ENCODE results near the gene ZCCHC24. TPM values are rescaled to one million over a fixed set of nuclear protein-coding genes. Genes with fewer than 3 reads are reported as not detected.

The ZCCHC24 gene
- total RNA-seq, 1 donor from 2014 or later, result 1.6 TPM

DNA sequence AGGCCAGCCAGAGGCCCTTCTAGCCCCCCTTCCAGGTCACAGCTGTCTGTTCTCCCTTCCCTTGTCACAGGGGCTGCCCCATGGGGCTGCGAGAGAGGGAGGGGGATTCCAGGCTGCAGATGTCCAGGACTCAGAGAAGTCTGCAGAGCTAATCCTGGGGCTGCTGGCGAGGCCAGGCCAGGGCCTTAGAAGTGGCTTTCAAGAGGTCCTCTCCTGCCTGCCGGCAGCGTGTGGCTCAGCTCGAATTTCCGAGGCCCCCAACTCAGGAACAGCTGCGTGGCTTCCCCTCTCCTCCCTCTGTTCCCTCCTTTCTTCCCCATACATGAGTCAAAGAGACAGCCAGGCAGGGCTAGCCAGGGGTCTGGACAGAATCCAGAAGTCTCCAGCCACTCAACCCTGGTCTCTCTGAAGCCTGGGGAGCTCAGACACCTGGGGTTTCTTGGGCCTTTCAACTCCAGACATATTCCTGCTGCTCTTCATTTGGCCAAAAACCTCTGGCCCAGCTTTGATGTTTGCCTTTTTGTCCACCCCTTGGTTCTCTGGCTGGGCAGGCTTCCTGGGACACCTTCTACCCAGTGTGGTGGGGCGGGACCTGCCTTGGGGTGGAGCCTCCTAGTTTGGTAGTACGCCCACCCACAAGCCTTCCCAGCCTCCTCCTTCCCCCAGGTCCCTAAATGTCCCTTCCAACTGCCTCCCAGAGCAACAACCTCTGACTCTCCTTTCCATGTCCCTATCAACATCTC lies 45.1 kb upstream of the ZCCHC24 start:
- H3K4me1 Mint-ChIP-seq (ENCODE audit: low read depth), result no peaks in the 10 kb centered on the region
- TF ChIP-seq, protein P1, sequence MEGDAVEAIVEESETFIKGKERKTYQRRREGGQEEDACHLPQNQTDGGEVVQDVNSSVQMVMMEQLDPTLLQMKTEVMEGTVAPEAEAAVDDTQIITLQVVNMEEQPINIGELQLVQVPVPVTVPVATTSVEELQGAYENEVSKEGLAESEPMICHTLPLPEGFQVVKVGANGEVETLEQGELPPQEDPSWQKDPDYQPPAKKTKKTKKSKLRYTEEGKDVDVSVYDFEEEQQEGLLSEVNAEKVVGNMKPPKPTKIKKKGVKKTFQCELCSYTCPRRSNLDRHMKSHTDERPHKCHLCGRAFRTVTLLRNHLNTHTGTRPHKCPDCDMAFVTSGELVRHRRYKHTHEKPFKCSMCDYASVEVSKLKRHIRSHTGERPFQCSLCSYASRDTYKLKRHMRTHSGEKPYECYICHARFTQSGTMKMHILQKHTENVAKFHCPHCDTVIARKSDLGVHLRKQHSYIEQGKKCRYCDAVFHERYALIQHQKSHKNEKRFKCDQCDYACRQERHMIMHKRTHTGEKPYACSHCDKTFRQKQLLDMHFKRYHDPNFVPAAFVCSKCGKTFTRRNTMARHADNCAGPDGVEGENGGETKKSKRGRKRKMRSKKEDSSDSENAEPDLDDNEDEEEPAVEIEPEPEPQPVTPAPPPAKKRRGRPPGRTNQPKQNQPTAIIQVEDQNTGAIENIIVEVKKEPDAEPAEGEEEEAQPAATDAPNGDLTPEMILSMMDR (IDR thresholded peaks at IDR 0.05; ENCODE audit: unreplicated experiment), result no peak
- no peaks in the 10 kb centered on the region for H3K36me3 Mint-ChIP-seq (ENCODE audit: insufficient read depth)
- DNase-seq (ENCODE audit: low spot score, unreplicated experiment), result no peak
- H3K9me3 Mint-ChIP-seq (ENCODE audit: low read depth), result no peaks in the 10 kb centered on the region
- no peak overlapping the region for H3K4me3 Mint-ChIP-seq (ENCODE audit: low read depth)
- peaks cover 40% of the 10 kb centered on the region for H3K27me3 Mint-ChIP-seq
- no peak overlapping the region for H3K27ac Mint-ChIP-seq

DNA sequence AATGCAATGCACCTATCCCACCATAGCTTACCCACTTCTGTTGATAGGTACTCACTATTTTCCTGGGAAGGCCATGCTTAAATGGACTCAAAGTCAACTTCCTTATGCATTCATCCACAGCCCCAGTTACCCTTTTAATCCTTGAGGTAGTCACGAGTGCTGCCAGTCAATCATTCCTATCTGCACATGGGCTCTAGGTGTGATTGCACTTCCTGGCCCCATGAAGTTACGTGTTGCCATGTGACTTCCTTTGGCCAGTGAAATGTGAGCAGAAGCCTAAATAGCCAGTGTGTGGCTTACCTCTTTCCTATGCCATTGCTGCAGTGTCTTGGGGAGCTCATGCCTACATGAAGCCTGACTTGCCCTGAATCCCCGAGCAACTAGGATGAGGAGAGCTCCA lies 43.4 kb upstream of the ZCCHC24 start:
- H3K4me3 Mint-ChIP-seq (ENCODE audit: low read depth), result no peak overlapping the region
- H3K9me3 Mint-ChIP-seq (ENCODE audit: low read depth), result no peaks in the 10 kb centered on the region
- H3K36me3 Mint-ChIP-seq (ENCODE audit: insufficient read depth), result no peaks in the 10 kb centered on the region
- no peak overlapping the region for H3K27ac Mint-ChIP-seq
- DNase-seq (ENCODE audit: low spot score, unreplicated experiment), result no peak
- peaks cover 27% of the 10 kb centered on the region for H3K27me3 Mint-ChIP-seq
- TF ChIP-seq, protein P1 (IDR thresholded peaks at IDR 0.05; ENCODE audit: unreplicated experiment), result no peak
- H3K4me1 Mint-ChIP-seq (ENCODE audit: low read depth), result no peaks in the 10 kb centered on the region

DNA sequence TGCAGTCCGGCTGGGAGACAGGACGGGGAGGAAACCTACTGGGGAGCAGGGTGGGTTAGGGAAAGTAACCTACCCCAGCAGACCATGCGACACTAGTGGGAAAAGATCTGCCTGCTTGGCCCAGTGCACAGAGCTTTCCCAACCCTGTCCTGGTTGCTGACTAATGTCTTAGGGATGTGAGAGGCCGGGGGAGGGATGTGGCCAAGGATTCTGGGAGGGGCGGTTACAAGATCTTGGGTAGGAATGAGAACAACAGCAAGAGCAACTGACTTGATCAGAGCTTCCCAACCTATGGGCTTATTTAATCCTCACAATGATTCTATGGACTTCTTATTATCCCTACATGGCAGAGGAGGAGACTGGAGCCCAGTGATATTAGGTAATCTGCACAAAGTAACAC lies 42.9 kb upstream of the ZCCHC24 start:
- H3K4me3 Mint-ChIP-seq (ENCODE audit: low read depth), result no peak overlapping the region
- H3K36me3 Mint-ChIP-seq (ENCODE audit: insufficient read depth), result no peaks in the 10 kb centered on the region
- H3K4me1 Mint-ChIP-seq (ENCODE audit: low read depth), result no peaks in the 10 kb centered on the region
- TF ChIP-seq, protein P1 (IDR thresholded peaks at IDR 0.05; ENCODE audit: unreplicated experiment), result no peak
- DNase-seq (ENCODE audit: low spot score, unreplicated experiment), result no peak
- H3K27me3 Mint-ChIP-seq, result peaks cover 22% of the 10 kb centered on the region
- no peaks in the 10 kb centered on the region for H3K9me3 Mint-ChIP-seq (ENCODE audit: low read depth)
- no peak overlapping the region for H3K27ac Mint-ChIP-seq

DNA sequence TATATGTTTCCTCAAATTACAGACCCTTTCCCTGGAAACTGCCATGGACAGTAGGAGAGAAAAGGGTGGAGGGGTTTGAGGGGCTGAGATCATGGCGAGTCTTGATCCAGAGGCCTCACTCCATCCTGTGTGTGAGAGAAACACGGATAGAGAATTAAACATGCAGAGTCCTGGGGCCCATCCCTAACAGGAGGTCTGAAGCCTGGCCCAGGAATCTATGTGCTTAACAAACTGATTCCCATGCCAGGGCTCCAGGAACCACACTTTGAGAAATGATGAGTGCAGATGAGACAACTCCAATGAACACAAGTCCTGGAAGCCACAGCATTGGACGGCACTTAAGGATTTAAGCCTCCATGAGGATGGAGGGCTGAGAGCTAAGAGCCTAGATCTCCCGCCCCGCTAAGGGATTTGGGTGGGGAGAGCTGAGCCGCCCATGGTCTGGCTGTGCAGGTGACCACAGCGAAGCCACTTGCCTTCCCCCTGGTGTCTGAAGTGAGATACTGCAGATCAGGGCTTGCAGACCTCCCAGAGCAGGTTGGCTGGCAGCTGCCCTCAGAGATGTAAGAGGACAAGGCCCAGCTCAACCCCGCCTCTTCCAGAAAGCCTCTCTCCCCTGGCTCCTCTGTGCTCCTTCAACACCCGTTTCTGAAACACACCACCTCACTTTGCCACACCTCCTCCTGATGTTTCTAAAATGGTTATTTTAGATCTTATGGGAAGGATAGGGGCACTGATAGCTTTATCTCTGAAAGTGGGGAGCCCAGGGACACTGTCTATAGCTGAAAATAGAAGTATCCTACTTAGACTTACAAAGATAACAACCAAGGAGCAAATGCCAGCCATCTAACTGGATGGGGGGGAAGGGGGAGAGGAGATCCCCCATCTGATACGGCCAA lies 42.1 kb upstream of the ZCCHC24 start:
- Mint-ChIP-seq H3K27ac (no peak overlapping the region), H3K27me3 (peaks cover 16% of the 10 kb centered on the region), H3K9me3 (ENCODE audit: low read depth) (no peaks in the 10 kb centered on the region), H3K4me1 (ENCODE audit: low read depth) (no peaks in the 10 kb centered on the region), H3K36me3 (ENCODE audit: insufficient read depth) (no peaks in the 10 kb centered on the region), H3K4me3 (ENCODE audit: low read depth) (no peak overlapping the region)
- TF ChIP-seq, protein P1 (IDR thresholded peaks at IDR 0.05; ENCODE audit: unreplicated experiment), result peak; percentile 76
- peak; percentile 61 for DNase-seq (ENCODE audit: low spot score, unreplicated experiment)

DNA sequence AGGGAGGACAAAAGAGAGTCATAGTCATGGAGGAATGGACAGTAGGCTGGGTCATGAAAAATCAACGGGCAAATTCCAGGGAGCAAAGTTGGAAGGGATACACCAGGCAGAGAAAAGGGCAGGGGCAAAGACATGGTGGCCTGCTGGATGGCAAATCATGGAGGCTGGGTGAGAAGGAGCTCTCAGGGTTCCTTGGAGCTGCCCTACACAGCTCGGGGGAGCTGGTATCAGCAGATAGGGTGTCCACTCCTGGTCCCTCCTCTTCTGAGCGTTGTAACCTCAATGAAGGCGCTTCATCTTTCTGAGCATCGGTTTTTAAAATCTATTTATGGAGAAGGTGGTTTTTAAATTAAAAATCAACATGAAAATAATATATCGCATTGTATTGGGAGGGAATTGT lies 39.1 kb upstream of the ZCCHC24 start:
- peaks cover 12% of the 10 kb centered on the region for H3K27me3 Mint-ChIP-seq

More for the DNA sequence above, 39.1 kb upstream of the ZCCHC24 start:
- no peaks in the 10 kb centered on the region for H3K36me3 Mint-ChIP-seq (ENCODE audit: insufficient read depth)
- no peak overlapping the region for H3K27ac Mint-ChIP-seq
- DNase-seq (ENCODE audit: low spot score, unreplicated experiment), result no peak
- H3K4me1 Mint-ChIP-seq (ENCODE audit: low read depth), result no peaks in the 10 kb centered on the region
- TF ChIP-seq, protein P1 (IDR thresholded peaks at IDR 0.05; ENCODE audit: unreplicated experiment), result no peak
- no peaks in the 10 kb centered on the region for H3K9me3 Mint-ChIP-seq (ENCODE audit: low read depth)
- no peak overlapping the region for H3K4me3 Mint-ChIP-seq (ENCODE audit: low read depth)

Measured in progenitor cell of endocrine pancreas (in vitro differentiated cells).